ENCODE results near the gene CPLX1. TPM values are rescaled to one million over a fixed set of nuclear protein-coding genes. Genes with fewer than 3 reads are reported as not detected.

CPLX1 gene
- total and polyA plus RNA-seq, 9 donors = 0.47 to 10.2 (median 2.3) TPM

DNA sequence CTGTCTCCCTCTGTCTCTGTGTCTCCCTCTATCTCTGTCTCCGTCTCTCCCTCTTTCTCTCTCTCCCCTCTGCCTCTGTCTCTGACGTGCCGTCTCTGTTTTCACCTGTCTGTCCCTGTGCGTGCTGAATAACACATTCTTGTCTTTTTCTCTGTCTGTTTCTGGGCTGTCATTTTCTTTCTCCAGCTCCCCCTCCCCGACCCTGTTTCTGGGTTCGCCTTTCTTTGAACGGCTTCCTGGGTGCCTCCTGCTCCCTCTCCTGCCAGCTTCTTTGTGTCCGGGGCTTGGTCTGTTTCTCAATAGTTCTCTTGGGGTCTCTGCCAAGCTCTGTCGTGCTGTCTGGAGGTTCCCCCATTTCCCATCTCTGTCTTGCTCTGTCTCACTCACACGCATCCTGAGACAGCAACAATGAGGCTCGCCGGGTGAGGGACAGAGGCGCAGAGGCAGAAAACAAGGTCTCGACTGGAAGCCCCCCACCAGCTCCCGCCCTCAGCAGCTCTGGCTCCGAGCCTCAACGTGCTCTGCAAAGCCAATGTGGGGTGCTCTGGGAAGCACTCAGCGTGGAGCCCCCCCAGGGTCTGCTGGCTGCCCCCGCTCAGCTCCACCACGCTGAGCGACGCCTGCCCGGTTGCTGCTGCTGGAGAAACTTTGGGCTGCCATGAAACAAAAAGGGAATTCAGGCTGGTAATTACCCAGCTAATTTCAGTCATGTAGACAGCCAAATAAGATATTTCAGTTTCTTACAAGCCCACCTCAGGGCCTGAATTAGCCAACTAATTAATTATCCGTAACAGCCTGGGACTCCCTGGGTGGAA lies 3.4 kb downstream of the CPLX1 start:
- intact Hi-C loops (cut with DNase I) = no loop called here
- Histone ChIP-seq H3K27ac (no peak overlapping the region), H3K9me3 (no peaks in the 10 kb centered on the region), H3K4me3 (no peak overlapping the region), H3K36me3 (no peaks in the 10 kb centered on the region), H3K27me3 (peaks cover 12% of the 10 kb centered on the region), H3K4me1 (ENCODE audit: insufficient read depth) (no peaks in the 10 kb centered on the region)
- DNase-seq = no peak
- 37 to 49% (median 42%) methylated on average over 24 of the region's 24 CpGs for WGBS, 3 donors
- no peak for TF ChIP-seq EP300 (IDR thresholded peaks at IDR 0.05)
- TF ChIP-seq, protein P1, sequence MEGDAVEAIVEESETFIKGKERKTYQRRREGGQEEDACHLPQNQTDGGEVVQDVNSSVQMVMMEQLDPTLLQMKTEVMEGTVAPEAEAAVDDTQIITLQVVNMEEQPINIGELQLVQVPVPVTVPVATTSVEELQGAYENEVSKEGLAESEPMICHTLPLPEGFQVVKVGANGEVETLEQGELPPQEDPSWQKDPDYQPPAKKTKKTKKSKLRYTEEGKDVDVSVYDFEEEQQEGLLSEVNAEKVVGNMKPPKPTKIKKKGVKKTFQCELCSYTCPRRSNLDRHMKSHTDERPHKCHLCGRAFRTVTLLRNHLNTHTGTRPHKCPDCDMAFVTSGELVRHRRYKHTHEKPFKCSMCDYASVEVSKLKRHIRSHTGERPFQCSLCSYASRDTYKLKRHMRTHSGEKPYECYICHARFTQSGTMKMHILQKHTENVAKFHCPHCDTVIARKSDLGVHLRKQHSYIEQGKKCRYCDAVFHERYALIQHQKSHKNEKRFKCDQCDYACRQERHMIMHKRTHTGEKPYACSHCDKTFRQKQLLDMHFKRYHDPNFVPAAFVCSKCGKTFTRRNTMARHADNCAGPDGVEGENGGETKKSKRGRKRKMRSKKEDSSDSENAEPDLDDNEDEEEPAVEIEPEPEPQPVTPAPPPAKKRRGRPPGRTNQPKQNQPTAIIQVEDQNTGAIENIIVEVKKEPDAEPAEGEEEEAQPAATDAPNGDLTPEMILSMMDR (IDR thresholded peaks at IDR 0.05) = no peak
- TF ChIP-seq POLR2A (IDR thresholded peaks at IDR 0.05) = no peak

DNA sequence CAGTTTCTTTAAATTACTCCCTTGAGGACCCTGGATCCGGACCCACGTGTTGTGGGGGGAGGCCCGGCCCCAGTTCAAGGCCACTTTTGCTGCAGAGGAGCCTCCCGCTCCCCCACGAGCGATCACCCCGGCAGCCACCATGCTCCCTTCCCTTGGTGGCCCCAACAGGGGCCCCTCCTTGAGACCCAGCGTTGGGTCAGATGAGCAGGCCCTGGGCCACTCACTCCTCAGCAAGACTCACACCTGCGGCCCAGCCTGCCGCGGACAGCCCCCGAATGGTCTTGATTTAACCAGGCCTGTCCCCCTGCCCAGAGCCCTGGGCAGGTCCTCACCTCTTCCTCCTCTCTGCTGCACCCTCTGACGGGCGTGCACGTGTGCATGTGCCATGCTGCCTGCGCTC lies 4.3 kb downstream of the CPLX1 start:
- no peak for DNase-seq

DNA sequence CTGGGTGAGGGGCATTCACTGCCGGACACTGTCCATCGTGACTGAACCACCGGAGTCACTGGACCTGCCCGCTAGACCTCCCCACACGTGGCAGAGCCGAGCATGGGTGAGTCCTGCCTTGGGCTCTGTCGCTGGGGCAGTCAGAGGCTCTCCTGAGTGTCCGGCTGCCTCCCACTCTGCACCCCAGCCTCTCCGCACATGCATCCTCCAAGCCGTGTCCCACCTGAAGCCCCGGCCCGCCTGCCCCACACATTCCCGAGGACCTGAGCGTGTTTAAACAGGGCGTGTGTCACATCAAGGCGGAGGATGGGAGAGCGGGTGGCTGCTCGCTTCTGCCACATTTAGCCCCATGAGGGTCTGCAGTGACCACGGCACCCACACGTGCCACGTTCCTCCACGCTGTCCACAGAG lies 4.7 kb downstream of the CPLX1 start:
- peaks cover 12% of the 10 kb centered on the region for H3K27me3 ChIP-seq
- H3K4me1 ChIP-seq (ENCODE audit: insufficient read depth) = no peaks in the 10 kb centered on the region
- H3K27ac ChIP-seq = no peak overlapping the region
- 68 to 78% (median 78%) methylated on average over 15 to 22 of the region's 22 CpGs for WGBS, 3 donors
- H3K9me3 ChIP-seq = no peaks in the 10 kb centered on the region
- H3K4me3 ChIP-seq = no peak overlapping the region
- no peak for DNase-seq
- TF ChIP-seq, protein P1 (IDR thresholded peaks at IDR 0.05) = no peak
- TF ChIP-seq POLR2A (IDR thresholded peaks at IDR 0.05) (no peak), EP300 (IDR thresholded peaks at IDR 0.05) (no peak)
- H3K36me3 ChIP-seq = no peaks in the 10 kb centered on the region
- intact Hi-C loops (cut with DNase I) = no loop called here

More for the DNA sequence above, 4.3 kb downstream of the CPLX1 start:
- no peaks in the 10 kb centered on the region for H3K36me3 ChIP-seq
- TF ChIP-seq, protein P1 (IDR thresholded peaks at IDR 0.05) = no peak
- TF ChIP-seq POLR2A (IDR thresholded peaks at IDR 0.05) (no peak), EP300 (IDR thresholded peaks at IDR 0.05) (no peak)
- no peaks in the 10 kb centered on the region for H3K4me1 ChIP-seq (ENCODE audit: insufficient read depth)
- 30 to 56% (median 41%) methylated on average over 16 of the region's 16 CpGs for WGBS, 3 donors
- no peaks in the 10 kb centered on the region for H3K9me3 ChIP-seq
- peaks cover 12% of the 10 kb centered on the region for H3K27me3 ChIP-seq
- intact Hi-C loops (cut with DNase I) = no loop called here
- no peak overlapping the region for H3K4me3 ChIP-seq
- H3K27ac ChIP-seq = no peak overlapping the region

DNA sequence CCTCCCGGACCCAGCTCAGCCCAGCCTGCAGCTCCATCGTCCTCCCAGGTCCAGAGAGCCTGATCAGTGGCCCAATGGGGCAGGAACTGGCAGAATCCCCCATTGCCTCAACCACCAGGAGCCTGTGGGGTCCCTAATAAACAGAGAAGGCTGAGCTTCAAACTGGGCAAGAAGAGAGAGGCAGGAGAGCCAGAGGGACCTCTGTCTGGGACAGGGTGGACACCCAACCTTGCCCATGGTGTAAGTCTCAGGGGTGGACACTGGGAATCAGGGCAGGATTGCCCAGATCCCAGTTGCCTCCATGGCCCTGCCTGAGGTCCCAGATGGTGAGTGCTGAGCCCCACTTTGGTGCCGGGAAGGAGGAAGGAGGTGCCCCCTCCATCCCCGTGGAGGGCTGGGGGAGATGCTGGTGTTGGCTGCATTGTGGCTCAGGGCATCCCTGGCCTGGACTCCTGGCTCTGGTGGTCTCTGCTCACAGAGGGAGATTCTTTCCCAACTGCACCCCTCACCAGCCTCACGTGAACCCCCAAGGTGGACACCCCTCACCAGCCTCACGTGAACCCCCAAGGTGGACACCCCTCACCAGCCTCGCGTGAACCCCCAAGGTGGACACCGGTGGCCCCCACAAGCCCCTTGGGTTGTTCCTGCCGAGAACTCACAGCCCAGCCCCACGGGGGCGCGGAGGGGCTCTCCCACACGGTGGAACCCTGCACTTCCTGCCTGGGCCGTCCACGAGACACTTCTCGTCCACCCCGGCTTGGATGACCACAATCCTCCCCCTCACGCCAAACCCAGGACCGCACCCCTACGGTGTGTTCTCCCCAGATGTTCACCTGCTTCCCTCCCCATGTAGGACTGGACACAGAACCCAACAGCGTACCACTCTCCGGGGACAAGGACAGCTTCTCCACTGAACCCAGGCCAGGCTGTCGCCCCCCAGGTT lies 5.4 kb downstream of the CPLX1 start:
- Histone ChIP-seq H3K27ac (no peak overlapping the region), H3K4me1 (ENCODE audit: insufficient read depth) (no peaks in the 10 kb centered on the region), H3K27me3 (peaks cover 12% of the 10 kb centered on the region), H3K4me3 (no peak overlapping the region), H3K9me3 (no peaks in the 10 kb centered on the region), H3K36me3 (no peaks in the 10 kb centered on the region)
- DNase-seq = no peak
- intact Hi-C loops (cut with DNase I) = no loop called here
- TF ChIP-seq POLR2A (IDR thresholded peaks at IDR 0.05) (no peak), EP300 (IDR thresholded peaks at IDR 0.05) (no peak)
- TF ChIP-seq, protein P1 (IDR thresholded peaks at IDR 0.05) = no peak
- WGBS, 3 donors = 72 to 80% (median 77%) methylated on average over 24 of the region's 24 CpGs

All from ovary (tissue), 9 donors.